HepG2 (cell line): ENCODE data around the gene FAM13B. TPM values are rescaled to one million over a fixed set of nuclear protein-coding genes. Genes with fewer than 3 reads are reported as not detected.
A peak's percentile ranks its signal among the peaks of the same experiment; 100 is the strongest.

Experiments
- ARID3A ChIP-seq: IDR thresholded peaks from 2 replicates; pipeline ENCODE4 v1.6.1; 2012; ENCODE audit warnings: low read depth, low read length, improper control_type of control experiment
- GABPA ChIP-seq, 2 experiments: IDR thresholded peaks; 2 replicates each; pipeline ENCODE4 v1.6.1; 2011 to 2016; ENCODE audit warnings: low read depth in 2 of 2, low read length in 1 of 2, missing biosample characterization in 1 of 2, missing genetic modification characterization in 1 of 2
- GATAD1 ChIP-seq: IDR thresholded peaks from 2 replicates; pipeline ENCODE4 v1.6.1; 2016; ENCODE audit warnings: missing genetic modification reagents, missing compliant biosample characterization
- GMEB2 ChIP-seq: IDR thresholded peaks from 2 replicates; pipeline ENCODE4 v1.6.1; 2016; ENCODE audit warnings: missing biosample characterization, missing genetic modification reagents, low read depth
- HMGA1 ChIP-seq: sonication (generic); formaldehyde crosslinking; conservative IDR thresholded peaks from 2 replicates; pipeline ENCODE4 v1.4.0; 2020; ENCODE audit warnings: missing genetic modification reagents
- HNRNPK ChIP-seq: fragments of 200-400 bp; formaldehyde crosslinking; IDR thresholded peaks from 2 replicates; pipeline ENCODE4 v1.6.1; 2018; ENCODE audit warnings: low read length, low read depth, moderate library complexity, mild to moderate bottlenecking; ENCODE audit not compliant: poor library complexity, severe bottlenecking
- NCOA5 ChIP-seq: sonication (generic); formaldehyde crosslinking; IDR thresholded peaks from 2 replicates; pipeline ENCODE4 v1.4.0; 2020; ENCODE audit warnings: missing genetic modification reagents
- NFE2 ChIP-seq: sonication (generic); formaldehyde crosslinking; IDR thresholded peaks from 2 replicates; pipeline ENCODE4 v1.4.0; 2020; ENCODE audit warnings: missing genetic modification reagents
- RAD21 ChIP-seq: fragments of 450-650 bp; formaldehyde crosslinking; IDR thresholded peaks from 2 replicates; pipeline ENCODE4 v1.5.0; 2020; ENCODE audit warnings: mild to moderate bottlenecking
- SMAD9 ChIP-seq: sonication (generic); formaldehyde crosslinking; IDR thresholded peaks from 2 replicates; pipeline ENCODE4 v1.5.1; 2020; ENCODE audit warnings: mild to moderate bottlenecking, missing genetic modification reagents
- SNAPC2 ChIP-seq: sonication (generic); formaldehyde crosslinking; IDR thresholded peaks from 2 replicates; pipeline ENCODE4 v1.8.1; 2022; ENCODE audit warnings: mild to moderate bottlenecking, missing genetic modification reagents
- SNAPC4 ChIP-seq: sonication (generic); formaldehyde crosslinking; IDR thresholded peaks from 2 replicates; pipeline ENCODE4 v1.4.0; 2020; ENCODE audit warnings: mild to moderate bottlenecking, missing genetic modification reagents
- SRSF9 ChIP-seq: fragments of 200-400 bp; formaldehyde crosslinking; IDR thresholded peaks from 2 replicates; pipeline ENCODE4 v1.6.1; 2018; ENCODE audit warnings: borderline replicate concordance, mild to moderate bottlenecking, low read depth, low read length; ENCODE audit not compliant: insufficient read depth, poor library complexity, severe bottlenecking
- XRCC5 ChIP-seq: fragments of 200-400 bp; formaldehyde crosslinking; optimal IDR thresholded peaks from 2 replicates; pipeline ENCODE3; 2017; ENCODE audit warnings: mild to moderate bottlenecking, low read length
- YEATS2 ChIP-seq: sonication (generic); formaldehyde crosslinking; IDR thresholded peaks from 2 replicates; pipeline ENCODE4 v1.4.0; 2020; ENCODE audit warnings: missing genetic modification reagents, borderline replicate concordance
- ZMYM4 ChIP-seq: sonication (generic); formaldehyde crosslinking; IDR thresholded peaks from 2 replicates; pipeline ENCODE4 v1.8.1; 2023; ENCODE audit warnings: mild to moderate bottlenecking, missing genetic modification reagents
- ZNF513 ChIP-seq: sonication (generic); formaldehyde crosslinking; conservative IDR thresholded peaks from 2 replicates; pipeline ENCODE4 v1.5.0; 2020; ENCODE audit warnings: missing genetic modification reagents
- polyA plus RNA-seq, 8 experiments: library from polyadenylated mRNA; depleted of rRNA in 3 of 8; stranded (reverse) in 7 of 8; unstranded in 1 of 8; fragments of >200 nt; fragmentation: Illumina TruSeq in 4 of 8; extraction: Trizol in 4 of 8; gene quantifications; 2 replicates each; pipeline versions ENCODE4 v1.2.1 to v1.2.3, GENCODE V29; 2011 to 2016; ENCODE audit warnings: low read depth in 4 of 8, missing spikeins in 1 of 8, mixed read lengths in 1 of 8; ENCODE audit not compliant: insufficient read depth in 1 of 8
- total RNA-seq, 5 experiments: library from RNA; depleted of rRNA; stranded (reverse); fragments of >200 nt; fragmentation: Illumina TruSeq; extraction: Trizol; gene quantifications; 2 replicates each; pipeline ENCODE4 v1.2.3, GENCODE V29; 2016; ENCODE audit warnings: low read depth in 1 of 5

The FAM13B gene
- total and polyA plus RNA-seq, 2 of the 13 experiments (the other 11 are each of a cell fraction or from before 2014, with no cell fraction given) = 6.9 to 11.5 TPM

- TF ChIP-seq SNAPC4 (CRISPR knock-in tag) (no peak), SMAD9 (CRISPR knock-in tag) (no peak), YEATS2 (peak; percentile 25; the same call in 1 of the 2 replicates), SNAPC2 (CRISPR knock-in tag) (no peak), ARID3A (peak; percentile 78), NFE2 (no peak), GATAD1 (CRISPR knock-in tag) (peak; percentile 44; the same call in 1 of the 2 replicates), NCOA5 (0 out of 2 replicates have a peak, but pooled peaks have one; percentile 23), ZMYM4 (CRISPR knock-in tag) (peak; percentile 59), RAD21 (CRISPR knock-in tag) (peak; percentile 74), XRCC5 (peak; percentile 90), GABPA (IDR thresholded peaks at IDR 0.05; ENCODE audit: low read depth, low read length) (no peak), GABPA (CRISPR knock-in tag; IDR thresholded peaks at IDR 0.05; ENCODE audit: low read depth) (peak; percentile 55; the same call in 1 of the 2 replicates), HMGA1 (CRISPR knock-in tag) (no peak), ZNF513 (CRISPR knock-in tag) (no peak), GMEB2 (CRISPR knock-in tag) (no peak), HNRNPK (no peak), SRSF9 (no peak)
Measured at GRCh38 chr5:138035605-138036537, 3.0 kb upstream of the FAM13B start (continued).
